Stomach (tissue), 19 donors: ENCODE data around the gene TFB1M. TPM values are rescaled to one million over a fixed set of nuclear protein-coding genes. Genes with fewer than 3 reads are reported as not detected.
"Not testable (repeated sequence)": the region's sequence is repeated elsewhere in the genome, so short reads cannot be mapped to it uniquely, and the experiment has no call there.

Source experiments
- DNase-seq, 2 donors: peaks; one replicate each; pipeline versions ENCODE4 v3.0.0 to v3.0.0-alpha.2; 2013 to 2019
- H3K27ac ChIP-seq, 5 donors: fragments of 200-600 bp in 4 of 5; sonication (generic) in 4 of 5; one replicate each; pipeline ENCODE4 v1.5.1; 2013 to 2019; ENCODE audit warnings: mild to moderate bottlenecking in 1 of 5, moderate library complexity in 1 of 5
- H3K27me3 ChIP-seq, 3 donors: fragments of 200-600 bp; sonication (generic); one replicate each; pipeline ENCODE4 v1.5.1; 2017 to 2019; ENCODE audit warnings: mixed run types in 1 of 3
- H3K36me3 ChIP-seq, 4 donors: fragments of 200-600 bp; sonication (generic); 1 replicate in 3 of 4; 2 replicates in 1 of 4; pipeline ENCODE4 v1.5.1; 2016 to 2019
- H3K4me1 ChIP-seq, 4 donors: fragments of 200-600 bp; sonication (generic); one replicate each; pipeline ENCODE4 v1.5.1; 2016 to 2019
- H3K4me3 ChIP-seq, 4 donors: fragments of 200-600 bp; sonication (generic) in 3 of 4; one replicate each; pipeline ENCODE4 v1.5.1; 2016 to 2019; ENCODE audit warnings: mild to moderate bottlenecking in 1 of 4
- H3K9me3 ChIP-seq, 4 donors: fragments of 200-600 bp; sonication (generic); one replicate each; pipeline ENCODE4 v1.5.1; 2016 to 2019
- CTCF ChIP-seq, 7 experiments: fragments of 450-650 bp in 4 of 7; fragments of 200-600 bp in 3 of 7; sonication (generic) in 3 of 7; IDR thresholded peaks; one replicate each; pipeline ENCODE4 v1.5.1; 2016 to 2019; ENCODE audit warnings: antibody characterized with exemption in 7 of 7, control low read depth in 2 of 7, mild to moderate bottlenecking in 1 of 7
- EP300 ChIP-seq: sonication (generic); formaldehyde crosslinking; IDR thresholded peaks from one replicate; pipeline ENCODE4 v1.6.1; 2017; ENCODE audit warnings: antibody characterized with exemption
- POLR2A ChIP-seq, 4 donors: fragments of 450-650 bp; IDR thresholded peaks; one replicate each; pipeline ENCODE4 v1.6.1; 2016; ENCODE audit warnings: antibody characterized with exemption in 4 of 4, control low read depth in 2 of 4, mild to moderate bottlenecking in 1 of 4, moderate library complexity in 1 of 4
- POLR2AphosphoS5 ChIP-seq, 3 donors: sonication (generic); formaldehyde crosslinking; IDR thresholded peaks; one replicate each; pipeline ENCODE4 v1.6.1; 2016; ENCODE audit warnings: antibody characterized with exemption in 3 of 3
- WGBS, 5 donors: extraction: QIAGEN DNeasy Blood & Tissue Kit in 3 of 5; methylation state at CpG; one replicate each; pipeline versions ENCODE4 v1.1.5 to v1.1.7; 2013 to 2018; 5-methylcytosine and 5-hydroxymethylcytosine counted together
- intact Hi-C: fragments of 100-400 bp; cut with DNase I; formaldehyde crosslinking; loops from one replicate; pipeline ENCODE4 v1.15.1; 2023; ENCODE audit warnings: low total_unique reads
- long read RNA-seq, 10 donors: transcript quantifications; one replicate each; lab custom pipeline, GENCODE V29; 2026
- polyA plus RNA-seq, 3 donors: library from polyadenylated mRNA; stranded (reverse); fragments of 200-250 nt; gene quantifications; one replicate each; pipeline ENCODE4 v1.2.3, GENCODE V29; 2013
- total RNA-seq, 5 donors: library from RNA; depleted of rRNA; stranded (reverse); fragments of >200 nt; gene quantifications; one replicate each; pipeline versions ENCODE4 v1.1.0 to v1.2.3, GENCODE V29; 2014 to 2016
- donor health status: healthy with polysubstance abuse.
- donor health status: Bipolar disorder and iron deficiency.
- donor health status: healthy.

The TFB1M gene
- total RNA-seq: 10 to 100 TPM in 3 of 5 donors, 1 to 10 TPM in 2; 5.4 to 37.9 (median 13.4) TPM
- 10 to 100 TPM; 13.1 to 24.1 (median 14.1) TPM for polyA plus RNA-seq
- long read RNA-seq, donor 1, partial matches to known transcripts: 0 of 3 reads
- long read RNA-seq, donor 1, other reads (novel, unspliced or antisense): 0 of 3 reads
- long read RNA-seq, donor 2, partial matches to known transcripts: 0 of 3 reads
- long read RNA-seq, donor 2, other reads (novel, unspliced or antisense): 0 of 3 reads
- long read RNA-seq, donor 3, partial matches to known transcripts: 0 of 4 reads
- long read RNA-seq, donor 3, other reads (novel, unspliced or antisense): 0 of 4 reads
- long read RNA-seq, donor 4: 0 reads
- long read RNA-seq, donor 5, partial matches to known transcripts: 0 of 3 reads
- long read RNA-seq, donor 5, other reads (novel, unspliced or antisense): 0 of 3 reads
- long read RNA-seq, donor 6, transcript TFB1M-201 (7 exons, 1,424 nt): major isoform, 10 of 16 reads
- long read RNA-seq, donor 6, partial matches to known transcripts: 5 of 16 reads
- long read RNA-seq, donor 6, other reads (novel, unspliced or antisense): 0 of 16 reads
- long read RNA-seq, donor 7, partial matches to known transcripts: 0 of 3 reads
- long read RNA-seq, donor 7, other reads (novel, unspliced or antisense): 0 of 3 reads
- long read RNA-seq, donor 8, partial matches to known transcripts: 0 of 4 reads
- long read RNA-seq, donor 8, other reads (novel, unspliced or antisense): 0 of 4 reads
- long read RNA-seq, donor 9, partial matches to known transcripts: 0 of 2 reads
- long read RNA-seq, donor 9, other reads (novel, unspliced or antisense): 0 of 2 reads
- long read RNA-seq, donor 10, partial matches to known transcripts: 0 of 1 reads
- long read RNA-seq, donor 10, other reads (novel, unspliced or antisense): 0 of 1 reads

GRCh38 chr6:155314092-155314772 lies at the start of gene TFB1M:
Gene TFB1M (minus strand): TSS chr6:155314484. CDS start chr6:155314428, 56 bp downstream.
- peaks cover 0 to 17% (median 15%) of the 10 kb centered on the region in 4 donors for H3K36me3 ChIP-seq
- WGBS, 5 donors: 0 to 1% (median 0%) methylated on average over 27 to 52 of the region's 52 CpGs
- peaks cover 5 to 43% (median 29%) of the 10 kb centered on the region in 4 donors for H3K4me1 ChIP-seq
- H3K9me3 ChIP-seq: no peaks in the 10 kb centered on the region
- DNase-seq: peak; percentile 99 to 100
- H3K4me3 ChIP-seq: peak within 1 kb of the TSS; percentile 84 to 92 (median 88)
- TF ChIP-seq EP300: no peak
- peak in 1 of 4 donors; percentile 53 for TF ChIP-seq POLR2A (IDR thresholded peaks at IDR 0.05)
- TF ChIP-seq POLR2AphosphoS5 (IDR thresholded peaks at IDR 0.05): peak; percentile 90 to 97 (median 90)
- no peak for TF ChIP-seq CTCF (IDR thresholded peaks at IDR 0.05)
- no peaks in the 10 kb centered on the region for H3K27me3 ChIP-seq
- H3K27ac ChIP-seq: peak within 1 kb of the TSS; percentile 83 to 92 (median 91)
- intact Hi-C loops: no loop called here

- H3K27ac ChIP-seq, H3K9me3 ChIP-seq, DNase-seq, intact Hi-C loops, H3K4me3 ChIP-seq, H3K27me3 ChIP-seq, H3K4me1 ChIP-seq, H3K36me3 ChIP-seq: not testable (repeated sequence)
- WGBS, 5 donors: 78 to 85% (median 81%) methylated on average over 12 of the region's 12 CpGs
Observed at GRCh38 chr6:155364021-155364420, 49.7 kb upstream of the TFB1M start.

GRCh38 chr6:155362968-155363632 lies 48.8 kb upstream of the TFB1M start:
- intact Hi-C loops, H3K27ac ChIP-seq, H3K27me3 ChIP-seq, H3K36me3 ChIP-seq, H3K9me3 ChIP-seq, H3K4me3 ChIP-seq, H3K4me1 ChIP-seq, DNase-seq: not testable (repeated sequence)
- WGBS, 5 donors: 95 to 98% (median 97%) methylated on average over 24 to 39 of the region's 39 CpGs

- Histone ChIP-seq H3K9me3 (peaks cover 6 to 21% (median 19%) of the 10 kb centered on the region in 4 donors), H3K4me3 (no peak overlapping the region), H3K4me1 (no peaks in the 10 kb centered on the region), H3K27ac (no peak overlapping the region), H3K27me3 (no peaks in the 10 kb centered on the region), H3K36me3 (no peaks in the 10 kb centered on the region)
- DNase-seq: no peak
- TF ChIP-seq POLR2A (IDR thresholded peaks at IDR 0.05): no peak
- TF ChIP-seq EP300: no peak
- no peak for TF ChIP-seq POLR2AphosphoS5 (IDR thresholded peaks at IDR 0.05)
- no peak for TF ChIP-seq CTCF (IDR thresholded peaks at IDR 0.05)
- intact Hi-C loops: no loop called here
Observed at GRCh38 chr6:155354167-155354566, 39.9 kb upstream of the TFB1M start.

GRCh38 chr6:155352811-155353210 lies 38.5 kb upstream of the TFB1M start:
- TF ChIP-seq POLR2A (IDR thresholded peaks at IDR 0.05) (no peak), POLR2AphosphoS5 (IDR thresholded peaks at IDR 0.05) (no peak), EP300 (no peak), CTCF (IDR thresholded peaks at IDR 0.05) (no peak)
- intact Hi-C loops: no loop called here
- DNase-seq: no peak
- H3K9me3 ChIP-seq: peaks cover 6 to 29% (median 20%) of the 10 kb centered on the region in 4 donors
- no peak overlapping the region for H3K27ac ChIP-seq
- no peak overlapping the region for H3K4me3 ChIP-seq
- H3K4me1 ChIP-seq: no peaks in the 10 kb centered on the region
- H3K36me3 ChIP-seq: no peaks in the 10 kb centered on the region
- H3K27me3 ChIP-seq: no peaks in the 10 kb centered on the region
